ENCODE data around the gene FAM184A. TPM values are rescaled to one million over a fixed set of nuclear protein-coding genes. Genes with fewer than 3 reads are reported as not detected.
"Not testable (repeated sequence)": the region's sequence is repeated elsewhere in the genome, so short reads cannot be mapped to it uniquely, and the experiment has no call there.

FAM184A gene
- total RNA-seq, 1 donor from 2014 or later: 15.9 TPM

- intact Hi-C loops (cut with DNase I): no loop called here
- DNase-seq (no peak), ATAC-seq (no peak)
- Histone ChIP-seq H3K4me3 (no peak overlapping the region), H3K4me1 (peaks cover 7% of the 10 kb centered on the region), H3K9me3 (no peaks in the 10 kb centered on the region), H3K27me3 (ENCODE audit: low read depth) (no peaks in the 10 kb centered on the region), H3K27ac (no peak overlapping the region), H3K36me3 (peaks cover 3% of the 10 kb centered on the region)
- TF ChIP-seq, protein P1, sequence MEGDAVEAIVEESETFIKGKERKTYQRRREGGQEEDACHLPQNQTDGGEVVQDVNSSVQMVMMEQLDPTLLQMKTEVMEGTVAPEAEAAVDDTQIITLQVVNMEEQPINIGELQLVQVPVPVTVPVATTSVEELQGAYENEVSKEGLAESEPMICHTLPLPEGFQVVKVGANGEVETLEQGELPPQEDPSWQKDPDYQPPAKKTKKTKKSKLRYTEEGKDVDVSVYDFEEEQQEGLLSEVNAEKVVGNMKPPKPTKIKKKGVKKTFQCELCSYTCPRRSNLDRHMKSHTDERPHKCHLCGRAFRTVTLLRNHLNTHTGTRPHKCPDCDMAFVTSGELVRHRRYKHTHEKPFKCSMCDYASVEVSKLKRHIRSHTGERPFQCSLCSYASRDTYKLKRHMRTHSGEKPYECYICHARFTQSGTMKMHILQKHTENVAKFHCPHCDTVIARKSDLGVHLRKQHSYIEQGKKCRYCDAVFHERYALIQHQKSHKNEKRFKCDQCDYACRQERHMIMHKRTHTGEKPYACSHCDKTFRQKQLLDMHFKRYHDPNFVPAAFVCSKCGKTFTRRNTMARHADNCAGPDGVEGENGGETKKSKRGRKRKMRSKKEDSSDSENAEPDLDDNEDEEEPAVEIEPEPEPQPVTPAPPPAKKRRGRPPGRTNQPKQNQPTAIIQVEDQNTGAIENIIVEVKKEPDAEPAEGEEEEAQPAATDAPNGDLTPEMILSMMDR (IDR thresholded peaks at IDR 0.05): no peak
Observed at GRCh38 chr6:119022796-119023195, 55.7 kb downstream of the FAM184A start.

DNA sequence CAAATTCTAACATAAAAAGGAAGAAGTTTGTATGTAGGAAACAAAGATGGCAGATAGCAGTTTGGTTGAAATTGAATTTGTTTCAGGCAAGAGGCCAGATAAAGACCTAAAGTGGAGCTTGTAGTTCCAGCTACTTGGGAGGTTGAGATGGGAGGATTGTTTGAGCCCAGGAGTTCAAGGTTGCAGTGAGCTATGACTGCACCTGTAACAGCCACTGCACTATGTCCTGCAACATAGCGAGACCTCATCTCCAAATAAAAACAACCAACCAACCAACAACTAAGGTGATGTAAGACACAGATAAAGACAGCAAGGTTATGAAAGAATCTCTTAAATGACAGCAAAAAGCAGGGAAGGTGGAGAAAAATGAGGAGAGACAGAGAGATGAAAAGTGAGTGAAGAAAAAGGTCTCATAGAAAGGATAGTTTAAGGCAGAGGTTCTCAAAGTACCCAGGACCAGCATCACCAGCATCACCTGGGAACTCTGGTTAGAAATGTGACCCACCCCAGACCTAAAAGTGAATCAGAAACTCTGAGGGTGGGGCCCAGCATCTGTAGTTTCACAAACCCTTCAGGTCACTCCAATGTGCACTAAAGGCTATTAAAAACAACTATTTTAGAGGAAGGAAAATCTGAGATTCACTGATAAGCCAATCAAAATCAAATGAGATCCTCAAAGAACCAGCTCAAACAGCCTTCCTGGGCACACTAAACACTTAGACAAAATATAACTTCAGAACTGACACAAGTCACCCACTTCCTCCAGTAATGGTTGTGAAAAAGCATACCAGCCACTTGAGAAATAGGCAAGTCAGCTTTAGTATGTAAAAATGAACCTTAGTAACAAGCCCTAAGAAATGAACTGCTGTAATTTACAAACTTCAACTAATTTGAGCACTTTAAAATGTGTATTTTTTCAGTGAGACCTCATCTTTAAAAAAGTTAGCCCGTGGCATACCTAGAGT is 57.6 kb downstream of the FAM184A start:
- intact Hi-C loops (cut with DNase I): no loop called here
- no peak overlapping the region for H3K4me3 ChIP-seq
- DNase-seq (no peak), ATAC-seq (peak in 1 of 2 donors; percentile 36)
- TF ChIP-seq, protein P1 (IDR thresholded peaks at IDR 0.05): no peak
- H3K27me3 ChIP-seq (ENCODE audit: low read depth): no peaks in the 10 kb centered on the region
- H3K27ac ChIP-seq: no peak overlapping the region
- H3K4me1 ChIP-seq: peaks cover 7% of the 10 kb centered on the region
- H3K9me3 ChIP-seq: no peaks in the 10 kb centered on the region
- H3K36me3 ChIP-seq: peaks cover 6% of the 10 kb centered on the region

GRCh38 chr6:119015165-119015564 is 63.3 kb downstream of the FAM184A start:
- H3K4me1 ChIP-seq; H3K27me3 ChIP-seq (ENCODE audit: low read depth); ATAC-seq: not testable (repeated sequence)

DNA sequence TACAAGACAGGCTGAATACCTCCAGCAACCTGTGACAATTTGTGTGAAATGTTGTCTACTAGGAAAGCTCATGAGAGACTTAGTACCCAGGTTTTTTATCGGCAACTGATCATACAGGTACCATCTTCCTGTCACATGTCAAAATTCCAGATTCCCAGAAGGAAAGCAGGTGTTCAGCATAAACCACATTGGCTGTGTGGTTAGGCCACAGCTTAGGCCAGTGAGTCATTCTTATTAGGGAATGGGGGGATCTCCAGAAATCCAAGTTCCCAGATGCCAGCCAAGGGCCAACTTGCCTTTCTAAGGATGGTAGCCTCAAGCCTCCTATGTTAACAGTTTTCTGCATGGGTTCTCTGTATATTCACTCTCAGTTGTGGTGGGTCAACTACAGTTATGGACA is 65.9 kb downstream of the FAM184A start:
- Histone ChIP-seq H3K4me1 (no peaks in the 10 kb centered on the region), H3K27me3 (ENCODE audit: low read depth) (no peaks in the 10 kb centered on the region), H3K4me3 (no peak overlapping the region), H3K27ac (no peak overlapping the region), H3K36me3 (peaks cover under 1% of the 10 kb centered on the region), H3K9me3 (no peaks in the 10 kb centered on the region)
- no peak for ATAC-seq
- no peak for DNase-seq
- TF ChIP-seq, protein P1 (IDR thresholded peaks at IDR 0.05): no peak
- intact Hi-C loops (cut with DNase I): no loop called here

More at GRCh38 chr6:119015165-119015564, 63.3 kb downstream of the FAM184A start:
- H3K4me3 ChIP-seq; intact Hi-C loops (cut with DNase I); H3K9me3 ChIP-seq; DNase-seq; H3K36me3 ChIP-seq; H3K27ac ChIP-seq: not testable (repeated sequence)

- H3K36me3 ChIP-seq; H3K4me1 ChIP-seq; H3K27me3 ChIP-seq (ENCODE audit: low read depth); DNase-seq; ATAC-seq; H3K27ac ChIP-seq; H3K9me3 ChIP-seq; intact Hi-C loops (cut with DNase I); H3K4me3 ChIP-seq: not testable (repeated sequence)
Observed at GRCh38 chr6:119009266-119009665, 69.2 kb downstream of the FAM184A start.

GRCh38 chr6:119006974-119007373 is 71.5 kb downstream of the FAM184A start:
- no peaks in the 10 kb centered on the region for H3K36me3 ChIP-seq
- H3K9me3 ChIP-seq: no peaks in the 10 kb centered on the region
- H3K4me1 ChIP-seq: no peaks in the 10 kb centered on the region
- H3K27me3 ChIP-seq (ENCODE audit: low read depth): no peaks in the 10 kb centered on the region
- no peak overlapping the region for H3K27ac ChIP-seq
- H3K4me3 ChIP-seq: no peak overlapping the region
- intact Hi-C loops (cut with DNase I): no loop called here
- TF ChIP-seq, protein P1 (IDR thresholded peaks at IDR 0.05): no peak
- no peak for ATAC-seq
- DNase-seq: no peak

Data from lower lobe of right lung (tissue), 2 donors.